ENCODE measurements around the gene CCDC102A.

GRCh38 chr16:57470711-57471110, 65.7 kb downstream of the CCDC102A start:
- TF ChIP-seq CTCF (IDR thresholded peaks at IDR 0.05; ENCODE audit: low read depth, low read length) (no peak), POLR2A (IDR thresholded peaks at IDR 0.05; ENCODE audit: extremely low read depth, insufficient read length) (no peak), MAX (IDR thresholded peaks at IDR 0.05; ENCODE audit: low read depth, low read length) (no peak)
